Astrocyte (in vitro differentiated cells and primary cell): ENCODE data around the gene CNGA4. TPM values are rescaled to one million over a fixed set of nuclear protein-coding genes. Genes with fewer than 3 reads are reported as not detected.

Source experiments
- DNase-seq: peaks from one replicate; pipeline ENCODE4 v3.0.0-alpha.2; 2010; ENCODE audit warnings: low read depth
- FAIRE-seq: peaks from 2 replicates; lab custom pipeline; 2011; peaks lifted over from hg19 to GRCh38; lab: Jason Lieb, UNC
- H2AFZ ChIP-seq: 2 replicates; pipeline ENCODE4 v1.6.0; 2012; ENCODE audit warnings: low read depth, low read length, inconsistent platforms
- H3K27ac ChIP-seq: 2 replicates; pipeline ENCODE4 v1.5.1; 2011; ENCODE audit warnings: low read depth, low read length, inconsistent platforms
- H3K27me3 ChIP-seq: 2 replicates; pipeline ENCODE4 v1.6.0; 2011; ENCODE audit warnings: low read length, inconsistent platforms; ENCODE audit not compliant: insufficient read depth
- H3K36me3 ChIP-seq: 2 replicates; pipeline ENCODE4 v1.5.1; 2011; ENCODE audit warnings: low read length, inconsistent platforms; ENCODE audit not compliant: insufficient read depth
- H3K4me1 ChIP-seq: 2 replicates; pipeline ENCODE4 v1.5.1; 2011; ENCODE audit warnings: low read length, inconsistent platforms; ENCODE audit not compliant: insufficient read depth
- H3K4me2 ChIP-seq: 2 replicates; pipeline ENCODE4 v1.6.0; 2012; ENCODE audit warnings: low read length, inconsistent platforms
- H3K4me3 ChIP-seq: 2 replicates; pipeline ENCODE4 v1.5.1; 2011; ENCODE audit warnings: low read depth, mild to moderate bottlenecking, low read length, inconsistent platforms; ENCODE audit not compliant: insufficient read depth
- H3K79me2 ChIP-seq: 2 replicates; pipeline ENCODE4 v1.6.0; 2012; ENCODE audit warnings: mild to moderate bottlenecking, low read length, inconsistent platforms; ENCODE audit not compliant: insufficient read depth
- H3K9ac ChIP-seq: 2 replicates; pipeline ENCODE4 v1.6.0; 2012; ENCODE audit warnings: mild to moderate bottlenecking, low read length, inconsistent platforms
- H3K9me3 ChIP-seq: 2 replicates; pipeline ENCODE4 v1.5.1; 2012; ENCODE audit warnings: low read depth, mild to moderate bottlenecking, low read length, inconsistent platforms; ENCODE audit not compliant: insufficient read depth
- H4K20me1 ChIP-seq: 2 replicates; pipeline ENCODE4 v1.6.0; 2012; ENCODE audit warnings: low read length, inconsistent platforms; ENCODE audit not compliant: insufficient read depth
- H3K27ac Mint-ChIP-seq: one replicate; pipeline ENCODE4 v1.8.0; 2021; ENCODE audit warnings: mild to moderate bottlenecking, mixed read lengths; ENCODE audit not compliant: unreplicated experiment
- H3K27me3 Mint-ChIP-seq: one replicate; pipeline ENCODE4 v1.8.0; 2021; ENCODE audit warnings: low read depth, mixed read lengths; ENCODE audit not compliant: unreplicated experiment
- H3K36me3 Mint-ChIP-seq: one replicate; pipeline ENCODE4 v1.8.0; 2021; ENCODE audit warnings: low read depth, mixed read lengths; ENCODE audit not compliant: unreplicated experiment
- H3K4me1 Mint-ChIP-seq: one replicate; pipeline ENCODE4 v1.8.0; 2021; ENCODE audit warnings: low read depth, mixed read lengths; ENCODE audit not compliant: unreplicated experiment
- H3K4me3 Mint-ChIP-seq: one replicate; pipeline ENCODE4 v1.8.0; 2021; ENCODE audit warnings: mild to moderate bottlenecking, moderate library complexity, mixed read lengths; ENCODE audit not compliant: unreplicated experiment
- H3K9me3 Mint-ChIP-seq: one replicate; pipeline ENCODE4 v1.8.0; 2021; ENCODE audit warnings: mild to moderate bottlenecking, mixed read lengths; ENCODE audit not compliant: unreplicated experiment
- EZH2 ChIP-seq: IDR thresholded peaks from 2 replicates; pipeline ENCODE4 v1.6.1; 2012; ENCODE audit warnings: mild to moderate bottlenecking, low read length, inconsistent platforms; ENCODE audit not compliant: insufficient read depth
- total RNA-seq: library from RNA; stranded (reverse); gene quantifications from 2 replicates; pipeline ENCODE4 v1.2.1, GENCODE V29; 2021
- TF ChIP-seq, protein P1 (sequence below): IDR thresholded peaks from 2 replicates; pipeline ENCODE4 v1.5.1; 2011; ENCODE audit warnings: low read depth, mild to moderate bottlenecking, inconsistent platforms, low read length, moderate library complexity; ENCODE audit not compliant: insufficient read depth

CNGA4 gene
- total RNA-seq, 1 donor from 2014 or later = 0.16 TPM

DNA sequence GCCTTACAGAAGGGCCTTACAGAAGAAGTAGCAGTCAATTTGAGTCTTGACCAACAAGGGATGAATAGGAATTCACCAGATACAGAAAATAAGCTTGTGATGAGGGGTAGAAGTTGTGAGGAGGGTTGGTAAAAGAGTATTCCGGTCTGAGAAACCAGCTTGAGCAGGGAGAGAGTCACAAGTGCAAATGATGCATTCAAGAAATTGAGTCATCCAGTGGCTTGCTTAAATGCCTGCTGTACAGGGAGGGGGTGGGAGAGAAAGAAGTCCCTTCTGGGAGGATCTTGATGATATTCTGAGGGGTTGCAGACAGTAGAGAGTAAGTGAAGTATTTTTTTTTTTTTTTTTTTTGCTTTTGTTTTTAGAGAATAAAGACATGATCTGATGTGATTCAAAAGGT lies 29.9 kb downstream of the CNGA4 start:
- H3K27me3 ChIP-seq = peaks cover 3% of the 10 kb centered on the region
- H3K27ac ChIP-seq = no peak overlapping the region
- Mint-ChIP-seq H3K27ac (no peak overlapping the region), H3K27me3 (peaks cover 12% of the 10 kb centered on the region), H3K36me3 (no peaks in the 10 kb centered on the region), H3K9me3 (no peaks in the 10 kb centered on the region), H3K4me1 (peaks cover 16% of the 10 kb centered on the region), H3K4me3 (no peak overlapping the region)
- no peaks in the 10 kb centered on the region for H3K36me3 ChIP-seq
- H4K20me1 ChIP-seq = no peaks in the 10 kb centered on the region
- no peaks in the 10 kb centered on the region for H3K79me2 ChIP-seq
- H3K4me3 ChIP-seq = no peak overlapping the region
- H3K4me1 ChIP-seq = no peaks in the 10 kb centered on the region
- no peak for FAIRE-seq
- TF ChIP-seq EZH2 = no peak
- TF ChIP-seq, protein P1, sequence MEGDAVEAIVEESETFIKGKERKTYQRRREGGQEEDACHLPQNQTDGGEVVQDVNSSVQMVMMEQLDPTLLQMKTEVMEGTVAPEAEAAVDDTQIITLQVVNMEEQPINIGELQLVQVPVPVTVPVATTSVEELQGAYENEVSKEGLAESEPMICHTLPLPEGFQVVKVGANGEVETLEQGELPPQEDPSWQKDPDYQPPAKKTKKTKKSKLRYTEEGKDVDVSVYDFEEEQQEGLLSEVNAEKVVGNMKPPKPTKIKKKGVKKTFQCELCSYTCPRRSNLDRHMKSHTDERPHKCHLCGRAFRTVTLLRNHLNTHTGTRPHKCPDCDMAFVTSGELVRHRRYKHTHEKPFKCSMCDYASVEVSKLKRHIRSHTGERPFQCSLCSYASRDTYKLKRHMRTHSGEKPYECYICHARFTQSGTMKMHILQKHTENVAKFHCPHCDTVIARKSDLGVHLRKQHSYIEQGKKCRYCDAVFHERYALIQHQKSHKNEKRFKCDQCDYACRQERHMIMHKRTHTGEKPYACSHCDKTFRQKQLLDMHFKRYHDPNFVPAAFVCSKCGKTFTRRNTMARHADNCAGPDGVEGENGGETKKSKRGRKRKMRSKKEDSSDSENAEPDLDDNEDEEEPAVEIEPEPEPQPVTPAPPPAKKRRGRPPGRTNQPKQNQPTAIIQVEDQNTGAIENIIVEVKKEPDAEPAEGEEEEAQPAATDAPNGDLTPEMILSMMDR = no peak
- H3K9me3 ChIP-seq = no peaks in the 10 kb centered on the region
- H3K4me2 ChIP-seq = no peak overlapping the region
- no peak overlapping the region for H2AFZ ChIP-seq
- DNase-seq = no peak
- no peak overlapping the region for H3K9ac ChIP-seq

DNA sequence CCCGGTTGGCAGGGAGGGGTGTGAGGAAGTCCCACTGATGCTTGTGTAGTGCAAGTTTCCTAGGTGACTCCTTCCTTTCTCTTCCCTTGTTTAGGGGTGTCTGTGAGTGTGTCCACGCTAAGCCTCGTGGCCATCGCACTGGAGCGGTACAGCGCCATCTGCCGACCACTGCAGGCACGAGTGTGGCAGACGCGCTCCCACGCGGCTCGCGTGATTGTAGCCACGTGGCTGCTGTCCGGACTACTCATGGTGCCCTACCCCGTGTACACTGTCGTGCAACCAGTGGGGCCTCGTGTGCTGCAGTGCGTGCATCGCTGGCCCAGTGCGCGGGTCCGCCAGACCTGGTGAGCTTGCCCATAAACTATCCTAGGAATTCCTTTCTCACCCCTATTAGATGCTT lies 31.1 kb downstream of the CNGA4 start:
- H3K36me3 Mint-ChIP-seq = no peaks in the 10 kb centered on the region
- H2AFZ ChIP-seq = no peak overlapping the region
- no peak overlapping the region for H3K27ac Mint-ChIP-seq

DNA sequence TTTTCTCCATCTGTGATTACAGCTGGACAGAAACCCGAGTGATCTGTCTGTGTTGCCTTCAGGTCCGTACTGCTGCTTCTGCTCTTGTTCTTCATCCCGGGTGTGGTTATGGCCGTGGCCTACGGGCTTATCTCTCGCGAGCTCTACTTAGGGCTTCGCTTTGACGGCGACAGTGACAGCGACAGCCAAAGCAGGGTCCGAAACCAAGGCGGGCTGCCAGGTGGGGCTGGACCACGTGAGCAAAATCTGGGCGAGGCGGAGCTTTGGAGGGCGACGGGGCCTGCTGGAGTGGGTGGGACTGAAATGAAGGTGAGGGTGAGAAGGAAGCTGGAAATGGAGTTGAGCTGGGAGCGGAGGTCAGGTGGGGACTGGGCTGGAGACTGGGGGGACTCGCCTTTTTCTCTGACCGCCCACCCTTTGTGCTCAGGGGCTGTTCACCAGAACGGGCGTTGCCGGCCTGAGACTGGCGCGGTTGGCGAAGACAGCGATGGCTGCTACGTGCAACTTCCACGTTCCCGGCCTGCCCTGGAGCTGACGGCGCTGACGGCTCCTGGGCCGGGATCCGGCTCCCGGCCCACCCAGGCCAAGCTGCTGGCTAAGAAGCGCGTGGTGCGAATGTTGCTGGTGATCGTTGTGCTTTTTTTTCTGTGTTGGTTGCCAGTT lies 31.8 kb downstream of the CNGA4 start:
- Histone ChIP-seq H3K9ac (no peak overlapping the region), H3K4me3 (no peak overlapping the region), H3K27me3 (no peaks in the 10 kb centered on the region), H3K36me3 (no peaks in the 10 kb centered on the region), H3K4me2 (no peak overlapping the region), H4K20me1 (no peaks in the 10 kb centered on the region), H3K27ac (no peak overlapping the region), H3K9me3 (no peaks in the 10 kb centered on the region), H2AFZ (peak overlapping the region; percentile 10), H3K79me2 (no peaks in the 10 kb centered on the region), H3K4me1 (no peaks in the 10 kb centered on the region)
- H3K9me3 Mint-ChIP-seq = no peaks in the 10 kb centered on the region
- no peak for TF ChIP-seq EZH2
- TF ChIP-seq, protein P1 = no peak
- H3K27me3 Mint-ChIP-seq = peaks cover 4% of the 10 kb centered on the region
- H3K27ac Mint-ChIP-seq = no peak overlapping the region
- no peak overlapping the region for H3K4me3 Mint-ChIP-seq
- H3K4me1 Mint-ChIP-seq = peaks cover 16% of the 10 kb centered on the region
- DNase-seq = no peak
- no peak for FAIRE-seq
- H3K36me3 Mint-ChIP-seq = no peaks in the 10 kb centered on the region

More for the DNA sequence above, 31.1 kb downstream of the CNGA4 start:
- Histone ChIP-seq H3K79me2 (no peaks in the 10 kb centered on the region), H3K9me3 (no peaks in the 10 kb centered on the region), H3K27ac (no peak overlapping the region), H3K9ac (no peak overlapping the region), H3K27me3 (peaks cover 2% of the 10 kb centered on the region), H3K4me3 (no peak overlapping the region), H3K4me1 (no peaks in the 10 kb centered on the region), H4K20me1 (no peaks in the 10 kb centered on the region), H3K36me3 (no peaks in the 10 kb centered on the region), H3K4me2 (no peak overlapping the region)
- Mint-ChIP-seq H3K9me3 (no peaks in the 10 kb centered on the region), H3K27me3 (peaks cover 6% of the 10 kb centered on the region), H3K4me3 (no peak overlapping the region), H3K4me1 (peaks cover 16% of the 10 kb centered on the region)
- FAIRE-seq (no peak), DNase-seq (no peak)
- no peak for TF ChIP-seq EZH2
- TF ChIP-seq, protein P1 = no peak
